ENCODE results near the gene LIMS2.

DNA sequence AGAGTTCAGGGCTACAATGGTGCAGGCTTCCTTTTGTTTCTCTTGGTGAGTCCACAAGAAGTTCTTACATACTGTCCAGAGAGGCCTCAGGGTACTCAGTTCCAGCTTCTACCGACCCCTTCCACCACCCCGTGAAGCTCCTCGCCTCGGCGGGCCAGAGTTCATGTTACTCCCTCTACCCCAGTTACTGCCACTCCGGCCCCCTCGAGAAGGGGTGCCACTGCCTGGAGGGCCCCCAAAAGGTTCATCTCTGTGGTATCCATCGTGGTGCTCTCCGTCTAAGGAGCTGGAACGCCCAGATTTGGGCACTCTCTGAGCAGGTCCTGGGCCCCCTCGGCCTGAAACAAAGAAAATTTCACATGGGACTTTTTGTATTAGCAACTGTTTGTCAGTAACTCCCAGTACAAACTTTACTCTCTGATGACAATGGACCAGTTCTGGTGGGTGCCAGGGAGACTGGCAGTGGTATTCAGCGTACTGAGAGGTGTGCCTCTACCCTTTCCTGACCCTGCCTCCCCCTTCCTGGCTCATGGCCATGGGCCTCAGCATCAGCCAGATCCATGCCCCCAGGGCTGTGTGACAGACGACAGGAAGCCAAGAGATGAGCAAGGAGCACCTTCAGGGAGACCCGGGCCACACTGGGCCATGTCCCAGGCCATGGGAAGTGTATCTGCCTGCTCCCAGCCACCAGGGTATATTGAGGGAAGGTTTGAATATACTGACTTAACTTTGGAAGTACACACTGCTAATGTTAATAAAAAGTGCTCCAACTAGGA is 31.1 kb upstream of the LIMS2 start:
- TF ChIP-seq, protein P1, sequence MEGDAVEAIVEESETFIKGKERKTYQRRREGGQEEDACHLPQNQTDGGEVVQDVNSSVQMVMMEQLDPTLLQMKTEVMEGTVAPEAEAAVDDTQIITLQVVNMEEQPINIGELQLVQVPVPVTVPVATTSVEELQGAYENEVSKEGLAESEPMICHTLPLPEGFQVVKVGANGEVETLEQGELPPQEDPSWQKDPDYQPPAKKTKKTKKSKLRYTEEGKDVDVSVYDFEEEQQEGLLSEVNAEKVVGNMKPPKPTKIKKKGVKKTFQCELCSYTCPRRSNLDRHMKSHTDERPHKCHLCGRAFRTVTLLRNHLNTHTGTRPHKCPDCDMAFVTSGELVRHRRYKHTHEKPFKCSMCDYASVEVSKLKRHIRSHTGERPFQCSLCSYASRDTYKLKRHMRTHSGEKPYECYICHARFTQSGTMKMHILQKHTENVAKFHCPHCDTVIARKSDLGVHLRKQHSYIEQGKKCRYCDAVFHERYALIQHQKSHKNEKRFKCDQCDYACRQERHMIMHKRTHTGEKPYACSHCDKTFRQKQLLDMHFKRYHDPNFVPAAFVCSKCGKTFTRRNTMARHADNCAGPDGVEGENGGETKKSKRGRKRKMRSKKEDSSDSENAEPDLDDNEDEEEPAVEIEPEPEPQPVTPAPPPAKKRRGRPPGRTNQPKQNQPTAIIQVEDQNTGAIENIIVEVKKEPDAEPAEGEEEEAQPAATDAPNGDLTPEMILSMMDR (IDR thresholded peaks at IDR 0.05; ENCODE audit: extremely low read depth in 1 of 2, insufficient read depth in 1 of 2, low read depth in 1 of 2, low read length in 2 of 2) = no peak
- no peak for TF ChIP-seq POLR2A (IDR thresholded peaks at IDR 0.05; ENCODE audit: low read depth, low read length)
- TF ChIP-seq GATA2 (IDR thresholded peaks at IDR 0.05; ENCODE audit: insufficient read depth, insufficient read length, low read depth, low read length) = no peak
- no peak for TF ChIP-seq POLR2AphosphoS5 (IDR thresholded peaks at IDR 0.05; ENCODE audit: insufficient read depth, low read depth, low read length)
